ENCODE measurements around the gene SMCO2.

GRCh38 chr12:27399074-27399473 is 47.5 kb upstream of the SMCO2 start:
- TF ChIP-seq, protein P1, sequence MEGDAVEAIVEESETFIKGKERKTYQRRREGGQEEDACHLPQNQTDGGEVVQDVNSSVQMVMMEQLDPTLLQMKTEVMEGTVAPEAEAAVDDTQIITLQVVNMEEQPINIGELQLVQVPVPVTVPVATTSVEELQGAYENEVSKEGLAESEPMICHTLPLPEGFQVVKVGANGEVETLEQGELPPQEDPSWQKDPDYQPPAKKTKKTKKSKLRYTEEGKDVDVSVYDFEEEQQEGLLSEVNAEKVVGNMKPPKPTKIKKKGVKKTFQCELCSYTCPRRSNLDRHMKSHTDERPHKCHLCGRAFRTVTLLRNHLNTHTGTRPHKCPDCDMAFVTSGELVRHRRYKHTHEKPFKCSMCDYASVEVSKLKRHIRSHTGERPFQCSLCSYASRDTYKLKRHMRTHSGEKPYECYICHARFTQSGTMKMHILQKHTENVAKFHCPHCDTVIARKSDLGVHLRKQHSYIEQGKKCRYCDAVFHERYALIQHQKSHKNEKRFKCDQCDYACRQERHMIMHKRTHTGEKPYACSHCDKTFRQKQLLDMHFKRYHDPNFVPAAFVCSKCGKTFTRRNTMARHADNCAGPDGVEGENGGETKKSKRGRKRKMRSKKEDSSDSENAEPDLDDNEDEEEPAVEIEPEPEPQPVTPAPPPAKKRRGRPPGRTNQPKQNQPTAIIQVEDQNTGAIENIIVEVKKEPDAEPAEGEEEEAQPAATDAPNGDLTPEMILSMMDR (conservative IDR thresholded peaks at IDR 0.05; ENCODE audit: low read depth, low read length), result no peak
- no peak for TF ChIP-seq EZH2phosphoT487 (IDR thresholded peaks at IDR 0.05; ENCODE audit: borderline replicate concordance, low read length)
- no peak for TF ChIP-seq EZH2 (IDR thresholded peaks at IDR 0.05; ENCODE audit: low read length, unreplicated experiment)
